ENCODE results near the gene ARL2BP. TPM values are rescaled to one million over a fixed set of nuclear protein-coding genes. Genes with fewer than 3 reads are reported as not detected.

Gene ARL2BP
- total RNA-seq, 2 donors from 2014 or later = 56.4 to 80.4 TPM

- TF ChIP-seq CTCF (IDR thresholded peaks at IDR 0.05) = no peak
- H3K27ac ChIP-seq = no peak overlapping the region
- H3K4me1 ChIP-seq = peaks cover 0 to 13% of the 10 kb centered on the region in 2 donors
- no peaks in the 10 kb centered on the region for H3K36me3 ChIP-seq
- H3K9me3 ChIP-seq = no peaks in the 10 kb centered on the region
- no peaks in the 10 kb centered on the region for H3K27me3 ChIP-seq
- DNase-seq (ENCODE audit: low spot score) = no peak
- H3K4me3 ChIP-seq = no peak overlapping the region
Observed at GRCh38 chr16:57278494-57278893, 33.4 kb downstream of the ARL2BP start.

GRCh38 chr16:57279780-57280638 lies 35.0 kb downstream of the ARL2BP start:
- no peaks in the 10 kb centered on the region for H3K9me3 ChIP-seq
- H3K36me3 ChIP-seq = no peaks in the 10 kb centered on the region
- peaks cover 0 to 27% of the 10 kb centered on the region in 2 donors for H3K4me1 ChIP-seq
- H3K27me3 ChIP-seq = no peaks in the 10 kb centered on the region
- H3K4me3 ChIP-seq = no peak overlapping the region
- TF ChIP-seq CTCF (IDR thresholded peaks at IDR 0.05) = no peak
- H3K27ac ChIP-seq = no peak overlapping the region
- no peak for DNase-seq (ENCODE audit: low spot score)

GRCh38 chr16:57281791-57282190 lies 36.7 kb downstream of the ARL2BP start:
- no peaks in the 10 kb centered on the region for H3K27me3 ChIP-seq
- no peak for TF ChIP-seq CTCF (IDR thresholded peaks at IDR 0.05)
- no peak overlapping the region for H3K27ac ChIP-seq
- H3K36me3 ChIP-seq = no peaks in the 10 kb centered on the region
- H3K4me1 ChIP-seq = peaks cover 0 to 25% of the 10 kb centered on the region in 2 donors
- H3K9me3 ChIP-seq = no peaks in the 10 kb centered on the region
- no peak for DNase-seq (ENCODE audit: low spot score)
- H3K4me3 ChIP-seq = no peak overlapping the region

GRCh38 chr16:57282510-57283213 lies 37.6 kb downstream of the ARL2BP start:
- Histone ChIP-seq H3K27me3 (no peaks in the 10 kb centered on the region), H3K36me3 (no peaks in the 10 kb centered on the region), H3K27ac (no peak overlapping the region), H3K4me1 (peaks cover 0 to 16% of the 10 kb centered on the region in 2 donors), H3K9me3 (no peaks in the 10 kb centered on the region), H3K4me3 (no peak overlapping the region)
- TF ChIP-seq CTCF (IDR thresholded peaks at IDR 0.05) = no peak
- no peak for DNase-seq (ENCODE audit: low spot score)

- DNase-seq (ENCODE audit: low spot score) = no peak
- no peaks in the 10 kb centered on the region for H3K27me3 ChIP-seq
- no peak for TF ChIP-seq CTCF (IDR thresholded peaks at IDR 0.05)
- peak overlapping the region in 1 of 2 donors; percentile 63 for H3K4me3 ChIP-seq
- peaks cover 0 to 16% of the 10 kb centered on the region in 2 donors for H3K4me1 ChIP-seq
- peak overlapping the region in 1 of 2 donors; percentile 18 for H3K27ac ChIP-seq
- no peaks in the 10 kb centered on the region for H3K9me3 ChIP-seq
- H3K36me3 ChIP-seq = no peaks in the 10 kb centered on the region
Observed at GRCh38 chr16:57283214-57283958, 38.3 kb downstream of the ARL2BP start.

Data from right atrium auricular region (tissue), 2 donors.